IMR-90 (cell line): ENCODE data around the gene IGF1R. TPM values are rescaled to one million over a fixed set of nuclear protein-coding genes. Genes with fewer than 3 reads are reported as not detected.

Source experiments
- ATAC-seq: fragments of 200-7000 bp; cut with Tn5 transposase; 2 replicates; pipeline ENCODE4 v1.9.1; 2020; ENCODE audit warnings: low read depth, mild to moderate bottlenecking, moderate library complexity
- BruUV-seq: library from RNA; stranded (reverse); fragments of 400-500 nt; replicated peaks from 2 replicates; lab custom pipeline; 2021; lab: Mats Ljungman, UMichigan
- CTCF ChIA-PET: fragments of 300-600 bp; formaldehyde crosslinking; extraction: SDS; loops from one replicate; lab custom pipeline; 2021; ENCODE audit warnings: antibody characterized with exemption; lab: Yijun Ruan, JAX
- POLR2A ChIA-PET: fragments of 300-600 bp; sonication (Branson Sonifier 250); formaldehyde crosslinking; loops from one replicate; lab custom pipeline; 2022; ENCODE audit warnings: antibody characterized with exemption; ENCODE audit not compliant: unreplicated experiment; lab: Charles Lee
- DNase-seq: peaks from one replicate; pipeline ENCODE4 v3.0.0; 2013
- H2AFZ ChIP-seq: replicated peaks from 2 replicates; pipeline ENCODE3; 2013; ENCODE audit warnings: low read length, mild to moderate bottlenecking; ENCODE audit not compliant: poor library complexity
- H2AK5ac ChIP-seq: 2 replicates; pipeline ENCODE4 v1.6.1; 2013; ENCODE audit warnings: low read depth, low read length, inconsistent platforms
- H2AK9ac ChIP-seq: replicated peaks from 2 replicates; pipeline ENCODE3; 2013; ENCODE audit warnings: mild to moderate bottlenecking, low read depth, low read length, moderate library complexity; ENCODE audit not compliant: poor library complexity
- H2BK120ac ChIP-seq: 2 replicates; pipeline ENCODE4 v1.6.1; 2013; ENCODE audit warnings: low read depth, low read length, inconsistent platforms
- H2BK15ac ChIP-seq: 3 replicates; pipeline ENCODE4 v1.6.1; 2013; ENCODE audit warnings: low read depth, low read length, inconsistent platforms
- H2BK20ac ChIP-seq: 2 replicates; pipeline ENCODE4 v1.6.1; 2013; ENCODE audit warnings: low read depth, mild to moderate bottlenecking, inconsistent platforms, low read length, moderate library complexity
- H2BK5ac ChIP-seq: 2 replicates; pipeline ENCODE4 v1.6.1; 2013; ENCODE audit warnings: mild to moderate bottlenecking, low read depth, low read length, inconsistent platforms; ENCODE audit not compliant: poor library complexity, severe bottlenecking
- H3K14ac ChIP-seq: replicated peaks from 2 replicates; pipeline ENCODE4 v1.6.1; 2013; ENCODE audit warnings: low read depth, low read length, inconsistent platforms
- H3K18ac ChIP-seq: 2 replicates; pipeline ENCODE4 v1.6.1; 2013; ENCODE audit warnings: low read depth, low read length, control low read depth
- H3K23ac ChIP-seq: 2 replicates; pipeline ENCODE4 v1.6.1; 2013; ENCODE audit warnings: low read depth, low read length, inconsistent platforms
- H3K27ac ChIP-seq: 2 replicates; pipeline ENCODE4 v1.5.1; 2013; ENCODE audit warnings: mild to moderate bottlenecking, control low read depth, low read length; ENCODE audit not compliant: insufficient read depth
- H3K27me3 ChIP-seq: 2 replicates; pipeline ENCODE4 v1.6.1; 2013; ENCODE audit warnings: low read length; ENCODE audit not compliant: control insufficient read depth, insufficient read depth
- H3K36me3 ChIP-seq: 2 replicates; pipeline ENCODE4 v1.6.1; 2013; ENCODE audit warnings: low read length, mixed read lengths; ENCODE audit not compliant: control insufficient read depth, insufficient read depth
- H3K4ac ChIP-seq: 2 replicates; pipeline ENCODE4 v1.6.1; 2013; ENCODE audit warnings: low read depth, low read length, inconsistent platforms
- H3K4me1 ChIP-seq: 2 replicates; pipeline ENCODE4 v1.6.1; 2013; ENCODE audit warnings: low read length, mixed read lengths; ENCODE audit not compliant: control insufficient read depth, insufficient read depth
- H3K4me2 ChIP-seq: 2 replicates; pipeline ENCODE4 v1.6.1; 2013; ENCODE audit warnings: low read depth, mild to moderate bottlenecking, control low read depth, low read length, moderate library complexity
- H3K4me3 ChIP-seq: 2 replicates; pipeline ENCODE4 v1.5.1; 2013; ENCODE audit warnings: low read depth, mild to moderate bottlenecking, control low read depth, low read length, moderate library complexity; ENCODE audit not compliant: insufficient read depth
- H3K56ac ChIP-seq: 2 replicates; pipeline ENCODE4 v1.6.1; 2013; ENCODE audit warnings: low read length, inconsistent platforms; ENCODE audit not compliant: insufficient read depth; ENCODE audit errors: extremely low read depth
- H3K79me1 ChIP-seq, 2 experiments: 2 replicates each; pipeline ENCODE4 v1.6.1; 2013; ENCODE audit warnings: low read length in 2 of 2, inconsistent platforms in 1 of 2, low read depth in 1 of 2
- H3K9ac ChIP-seq: 2 replicates; pipeline ENCODE4 v1.6.1; 2013; ENCODE audit warnings: low read depth, low read length, control low read depth
- H3K9me1 ChIP-seq: 2 replicates; pipeline ENCODE4 v1.6.1; 2013; ENCODE audit warnings: low read length, inconsistent platforms; ENCODE audit not compliant: insufficient read depth
- H3K9me3 ChIP-seq: 2 replicates; pipeline ENCODE4 v1.6.1; 2013; ENCODE audit warnings: low read length; ENCODE audit not compliant: control insufficient read depth, insufficient read depth
- H4K20me1 ChIP-seq: 2 replicates; pipeline ENCODE4 v1.6.1; 2013; ENCODE audit warnings: low read length, inconsistent platforms; ENCODE audit not compliant: insufficient read depth
- H4K5ac ChIP-seq: 2 replicates; pipeline ENCODE4 v1.6.1; 2013; ENCODE audit warnings: mild to moderate bottlenecking, low read depth, low read length, control low read depth
- H4K8ac ChIP-seq, 2 experiments: 2 replicates each; pipeline ENCODE4 v1.6.1; 2013; ENCODE audit warnings: low read depth in 2 of 2, low read length in 2 of 2, control low read depth in 1 of 2, inconsistent platforms in 1 of 2
- H4K91ac ChIP-seq: 2 replicates; pipeline ENCODE4 v1.6.1; 2013; ENCODE audit warnings: low read depth, low read length, inconsistent platforms; ENCODE audit not compliant: insufficient read depth
- BHLHE40 ChIP-seq: fragments of 150-350 bp; IDR thresholded peaks from 2 replicates; pipeline ENCODE4 v1.6.1; 2016; ENCODE audit warnings: mild to moderate bottlenecking, low read depth, low read length
- CEBPB ChIP-seq: IDR thresholded peaks from 2 replicates; pipeline ENCODE4 v1.6.1; 2012; ENCODE audit warnings: low read depth, low read length, improper control_type of control experiment
- CHD1 ChIP-seq: IDR thresholded peaks from 2 replicates; pipeline ENCODE4 v1.6.1; 2012; ENCODE audit warnings: low read depth, low read length, improper control_type of control experiment
- FOS ChIP-seq: fragments of 150-350 bp; IDR thresholded peaks from 2 replicates; pipeline ENCODE4 v1.6.1; 2016; ENCODE audit warnings: low read depth, low read length
- MAFK ChIP-seq: IDR thresholded peaks from 2 replicates; pipeline ENCODE4 v1.6.1; 2012; ENCODE audit warnings: low read depth, low read length, improper control_type of control experiment
- MXI1 ChIP-seq: IDR thresholded peaks from 2 replicates; pipeline ENCODE4 v1.6.1; 2012; ENCODE audit warnings: low read depth, mild to moderate bottlenecking, low read length, moderate library complexity, borderline replicate concordance
- NFE2L2 ChIP-seq: fragments of 150-350 bp; IDR thresholded peaks from 2 replicates; pipeline ENCODE4 v1.6.1; 2016; ENCODE audit warnings: low read depth, mild to moderate bottlenecking, low read length
- POLR2A ChIP-seq: IDR thresholded peaks from 2 replicates; pipeline ENCODE4 v1.6.1; 2012; ENCODE audit warnings: mild to moderate bottlenecking, low read depth, low read length
- RAD21 ChIP-seq: IDR thresholded peaks from 2 replicates; pipeline ENCODE4 v1.6.1; 2012; ENCODE audit warnings: low read length, improper control_type of control experiment
- RCOR1 ChIP-seq: IDR thresholded peaks from 2 replicates; pipeline ENCODE4 v1.6.1; 2012; ENCODE audit warnings: mild to moderate bottlenecking, low read length, improper control_type of control experiment; ENCODE audit not compliant: insufficient replicate concordance
- RFX5 ChIP-seq: IDR thresholded peaks from 2 replicates; pipeline ENCODE4 v1.8.0; 2012; ENCODE audit warnings: low read depth, mild to moderate bottlenecking, low read length, moderate library complexity
- SMC3 ChIP-seq: fragments of 150-350 bp; IDR thresholded peaks from 2 replicates; pipeline ENCODE4 v1.6.1; 2016; ENCODE audit warnings: low read depth, mild to moderate bottlenecking, antibody characterized with exemption, low read length, moderate library complexity
- USF2 ChIP-seq: fragments of 150-350 bp; IDR thresholded peaks from 2 replicates; pipeline ENCODE4 v1.6.1; 2017; ENCODE audit warnings: mild to moderate bottlenecking, antibody characterized with exemption, low read length, low read depth
- dilution Hi-C: fragments of 300-500 bp; cut with HindIII; formaldehyde crosslinking; loops from one replicate; pipeline ENCODE4 v1.14.3; 2018; ENCODE audit warnings: low sequenced_read_pairs; ENCODE audit not compliant: unreplicated experiment
- in situ Hi-C: fragments of 300-500 bp; cut with MboI; formaldehyde crosslinking; loops from 3 replicates; pipeline ENCODE4 v1.14.3; 2019; ENCODE audit warnings: low sequenced_read_pairs, inconsistent platforms, mixed read lengths
- intact Hi-C: fragments of 100-400 bp; cut with micrococcal nuclease; formaldehyde crosslinking; loops from 2 replicates; pipeline ENCODE4 v1.10.0; 2022
- polyA plus RNA-seq, 3 experiments: library from polyadenylated mRNA; depleted of rRNA; stranded (reverse); fragments of >200 nt; gene quantifications; 2 replicates each; pipeline ENCODE4 v1.2.3, GENCODE V29; 2012; ENCODE audit warnings: low replicate concordance in 1 of 3
- total RNA-seq: library from RNA; depleted of rRNA; stranded (reverse); fragments of >200 nt; gene quantifications from 2 replicates; pipeline ENCODE4 v1.2.3, GENCODE V29; 2012
- TF ChIP-seq, protein P1 (sequence below): conservative IDR thresholded peaks from 2 replicates; pipeline ENCODE4 v1.5.1; 2012; ENCODE audit warnings: mild to moderate bottlenecking, low read depth, low read length, improper control_type of control experiment
- TF ChIP-seq, protein P2 (sequence below): fragments of 150-350 bp; IDR thresholded peaks from 2 replicates; pipeline ENCODE4 v1.6.1; 2016; ENCODE audit warnings: low read depth, mild to moderate bottlenecking, low read length, moderate library complexity, borderline replicate concordance

IGF1R gene
- total and polyA plus RNA-seq, 2 of the 4 experiments (the other 2 are of a cell fraction): 24.0 to 24.9 TPM

DNA sequence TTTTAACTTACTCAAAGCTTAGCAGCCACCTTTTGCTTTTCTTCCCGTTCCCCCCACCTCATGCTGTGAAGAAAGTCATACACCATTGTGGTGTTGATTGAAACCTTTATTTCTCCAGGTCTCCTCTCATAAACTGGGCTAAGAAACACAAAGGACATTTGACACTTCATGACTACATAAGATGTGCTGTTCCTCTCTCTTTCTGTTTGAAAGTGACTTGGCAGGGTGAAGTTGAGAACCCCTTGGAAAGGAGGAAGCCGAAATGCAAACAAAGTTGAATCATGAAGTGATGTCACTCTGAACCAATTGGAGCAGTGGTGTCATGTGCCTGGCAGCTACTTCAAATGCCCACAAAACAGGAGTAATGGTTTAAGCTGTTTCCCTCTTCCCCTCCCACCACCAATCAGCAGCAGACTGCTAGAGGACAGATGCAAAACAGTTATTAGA is 174.7 kb downstream of the IGF1R start (continued):
- TF ChIP-seq CHD1: no peak

- Histone ChIP-seq H3K4ac (no peak overlapping the region), H3K18ac (no peak overlapping the region), H3K56ac (no peak overlapping the region), H3K23ac (no peak overlapping the region; the same call in 1 of the 2 replicates), H3K27me3 (no peaks in the 10 kb centered on the region), H2AK9ac (no peak overlapping the region), H3K14ac (no peak overlapping the region), H4K5ac (no peak overlapping the region), H3K4me3 (no peak overlapping the region), H3K9me1 (peaks cover 4% of the 10 kb centered on the region; the same call in 1 of the 2 replicates), H3K27ac (peak overlapping the region; percentile 27; the same call in 1 of the 2 replicates), H4K8ac (no peak overlapping the region), H2BK20ac (no peak overlapping the region), H3K79me1 (peaks cover 55 to 71% of the 10 kb centered on the region in 2 experiments), H2AFZ (no peak overlapping the region), H3K4me2 (peak overlapping the region; percentile 62), H2AK5ac (no peak overlapping the region), H3K9me3 (peaks cover 10% of the 10 kb centered on the region), H2BK120ac (0 out of 2 replicates have a peak overlapping the region, but pooled peaks have one; percentile 6), H4K20me1 (peaks cover 35% of the 10 kb centered on the region; the same call in 1 of the 2 replicates), H4K91ac (no peak overlapping the region), H3K9ac (no peak overlapping the region), H3K4me1 (peaks cover 10% of the 10 kb centered on the region), H2BK15ac (no peak overlapping the region), H3K36me3 (peaks cover 4% of the 10 kb centered on the region; the same call in 1 of the 2 replicates), H2BK5ac (peak overlapping the region; percentile 52)
- intact Hi-C loops (no loop called here), in situ Hi-C loops (no loop called here), dilution Hi-C loops (no loop called here)
- ChIA-PET CTCF (interaction anchor here (0.7 kb wide), 1 partner anchor 27 kb away, joined by 3 read pairs; no protein-coding TSS in a partner anchor), POLR2A (no interaction called here)
- ATAC-seq (peak; percentile 33), DNase-seq (no peak)
- no TSS peak for BruUV-seq
- TF ChIP-seq POLR2A: no peak
- TF ChIP-seq, protein P1, sequence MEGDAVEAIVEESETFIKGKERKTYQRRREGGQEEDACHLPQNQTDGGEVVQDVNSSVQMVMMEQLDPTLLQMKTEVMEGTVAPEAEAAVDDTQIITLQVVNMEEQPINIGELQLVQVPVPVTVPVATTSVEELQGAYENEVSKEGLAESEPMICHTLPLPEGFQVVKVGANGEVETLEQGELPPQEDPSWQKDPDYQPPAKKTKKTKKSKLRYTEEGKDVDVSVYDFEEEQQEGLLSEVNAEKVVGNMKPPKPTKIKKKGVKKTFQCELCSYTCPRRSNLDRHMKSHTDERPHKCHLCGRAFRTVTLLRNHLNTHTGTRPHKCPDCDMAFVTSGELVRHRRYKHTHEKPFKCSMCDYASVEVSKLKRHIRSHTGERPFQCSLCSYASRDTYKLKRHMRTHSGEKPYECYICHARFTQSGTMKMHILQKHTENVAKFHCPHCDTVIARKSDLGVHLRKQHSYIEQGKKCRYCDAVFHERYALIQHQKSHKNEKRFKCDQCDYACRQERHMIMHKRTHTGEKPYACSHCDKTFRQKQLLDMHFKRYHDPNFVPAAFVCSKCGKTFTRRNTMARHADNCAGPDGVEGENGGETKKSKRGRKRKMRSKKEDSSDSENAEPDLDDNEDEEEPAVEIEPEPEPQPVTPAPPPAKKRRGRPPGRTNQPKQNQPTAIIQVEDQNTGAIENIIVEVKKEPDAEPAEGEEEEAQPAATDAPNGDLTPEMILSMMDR: no peak
- no peak for TF ChIP-seq USF2
- no peak for TF ChIP-seq MAFK
- no peak for TF ChIP-seq BHLHE40
- TF ChIP-seq CEBPB: no peak
- TF ChIP-seq RFX5: no peak
- no peak for TF ChIP-seq SMC3
- TF ChIP-seq NFE2L2: no peak
- TF ChIP-seq, protein P2, sequence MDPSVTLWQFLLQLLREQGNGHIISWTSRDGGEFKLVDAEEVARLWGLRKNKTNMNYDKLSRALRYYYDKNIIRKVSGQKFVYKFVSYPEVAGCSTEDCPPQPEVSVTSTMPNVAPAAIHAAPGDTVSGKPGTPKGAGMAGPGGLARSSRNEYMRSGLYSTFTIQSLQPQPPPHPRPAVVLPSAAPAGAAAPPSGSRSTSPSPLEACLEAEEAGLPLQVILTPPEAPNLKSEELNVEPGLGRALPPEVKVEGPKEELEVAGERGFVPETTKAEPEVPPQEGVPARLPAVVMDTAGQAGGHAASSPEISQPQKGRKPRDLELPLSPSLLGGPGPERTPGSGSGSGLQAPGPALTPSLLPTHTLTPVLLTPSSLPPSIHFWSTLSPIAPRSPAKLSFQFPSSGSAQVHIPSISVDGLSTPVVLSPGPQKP: no peak
- no peak for TF ChIP-seq RAD21
- no peak for TF ChIP-seq FOS
- TF ChIP-seq MXI1: no peak
- TF ChIP-seq RCOR1: no peak
These were observed 175.3 kb downstream of the IGF1R start for GRCh38 chr15:98823616-98824015.
